ENCODE measurements around the gene USP32.
"Not testable (repeated sequence)": the region's sequence is repeated elsewhere in the genome, so short reads cannot be mapped to it uniquely, and the experiment has no call there.

Gene USP32

DNA sequence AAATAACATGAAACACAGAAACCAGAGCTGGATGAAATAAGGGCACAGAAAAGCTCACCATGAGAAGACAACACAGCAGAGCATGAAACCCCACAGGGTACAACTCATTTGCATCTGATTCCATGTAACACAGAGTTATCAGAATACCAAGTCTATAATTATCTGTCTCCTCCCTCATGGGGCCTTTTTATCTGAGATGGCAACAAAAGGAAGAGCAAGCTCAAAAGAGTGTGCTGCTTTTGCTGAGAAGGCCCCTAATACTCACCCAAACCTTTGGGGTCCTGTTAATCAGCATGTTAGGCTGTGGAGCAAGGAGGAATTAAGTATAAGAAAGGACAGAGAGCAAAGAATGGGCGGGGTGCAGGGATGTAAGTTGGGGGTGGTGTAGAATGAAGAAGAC is 205.6 kb downstream of the USP32 start:
- not testable (repeated sequence) for DNase-seq (ENCODE audit: low read depth in 1 of 2, low spot score in 1 of 2)

DNA sequence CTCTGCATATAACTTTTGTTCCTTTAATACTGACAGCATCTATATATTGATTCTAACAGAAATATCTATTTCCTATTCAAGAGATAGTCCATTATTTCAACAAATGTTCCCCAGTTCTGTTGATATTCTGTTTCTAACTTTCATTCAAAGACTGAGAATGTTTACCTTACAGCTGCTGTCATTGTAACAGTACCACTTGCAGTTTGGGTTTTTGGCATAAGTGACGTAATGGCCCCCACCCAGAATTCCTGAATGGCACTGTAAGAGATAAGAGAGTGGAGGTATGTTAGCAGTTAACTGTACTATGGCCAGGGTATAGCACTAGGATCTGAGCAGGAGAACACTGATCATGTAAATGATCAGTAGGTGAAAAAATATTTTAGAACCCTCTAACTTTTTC is 211.6 kb downstream of the USP32 start:
- DNase-seq (ENCODE audit: low read depth in 1 of 2, low spot score in 1 of 2), result not testable (repeated sequence)

DNA sequence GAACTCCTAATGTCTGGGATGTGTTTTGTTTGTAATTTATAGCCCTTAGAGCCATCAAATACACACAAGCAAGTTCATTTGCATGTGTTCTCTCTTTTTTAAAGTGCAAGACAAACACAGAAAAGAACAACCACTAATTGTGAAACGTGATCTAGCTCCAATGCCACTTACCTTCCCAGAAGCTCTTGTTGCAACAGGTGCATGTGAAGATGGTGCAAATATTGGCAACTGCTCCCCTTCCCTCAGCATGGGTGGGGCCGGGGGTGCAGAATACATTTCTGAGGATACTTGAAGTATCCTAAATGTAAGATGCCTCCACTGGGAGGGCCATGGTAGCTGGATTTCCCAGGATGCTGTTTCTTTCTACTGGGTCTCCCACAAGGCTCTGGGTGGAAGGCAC is 213.8 kb downstream of the USP32 start:
- not testable (repeated sequence) for DNase-seq (ENCODE audit: low read depth in 1 of 2, low spot score in 1 of 2)

GRCh38 chr17:60176763-60177162 is 215.2 kb downstream of the USP32 start:
- not testable (repeated sequence) for DNase-seq (ENCODE audit: low read depth in 1 of 2, low spot score in 1 of 2)

GRCh38 chr17:60174767-60175166 is 217.2 kb downstream of the USP32 start:
- not testable (repeated sequence) for DNase-seq (ENCODE audit: low read depth in 1 of 2, low spot score in 1 of 2)

DNA sequence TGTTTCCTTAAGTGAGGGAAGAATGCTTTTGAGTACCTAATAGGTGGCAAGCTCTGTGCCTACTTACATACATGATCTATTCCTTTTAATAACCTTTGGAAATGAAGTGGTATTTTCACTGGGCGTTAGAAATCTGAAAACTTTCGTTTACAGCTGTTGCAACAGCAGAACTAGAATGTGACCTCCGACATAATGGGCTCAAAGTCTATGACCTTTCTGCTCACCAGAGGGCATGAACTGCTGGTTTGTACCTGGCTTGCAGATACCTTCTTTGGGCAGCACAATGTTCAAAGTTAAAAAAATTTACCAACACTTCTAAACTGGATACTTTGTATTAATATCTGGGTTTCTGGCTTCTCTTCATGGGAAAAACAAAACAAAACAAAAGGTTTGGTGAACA is 217.9 kb downstream of the USP32 start:
- DNase-seq (ENCODE audit: low read depth in 1 of 2, low spot score in 1 of 2), result no peak

GRCh38 chr17:60173304-60173819 is 218.6 kb downstream of the USP32 start:
- DNase-seq (ENCODE audit: low read depth in 1 of 2, low spot score in 1 of 2), result no peak

- no peak for DNase-seq (ENCODE audit: low read depth in 1 of 2, low spot score in 1 of 2)
Observed at GRCh38 chr17:60171753-60172079, 220.2 kb downstream of the USP32 start.

- DNase-seq (ENCODE audit: low read depth in 1 of 2, low spot score in 1 of 2), result no peak
Observed at GRCh38 chr17:60170835-60171752, 220.8 kb downstream of the USP32 start.

- no peak for DNase-seq (ENCODE audit: low read depth in 1 of 2, low spot score in 1 of 2)
Observed at GRCh38 chr17:60169921-60170817, 221.8 kb downstream of the USP32 start.

DNA sequence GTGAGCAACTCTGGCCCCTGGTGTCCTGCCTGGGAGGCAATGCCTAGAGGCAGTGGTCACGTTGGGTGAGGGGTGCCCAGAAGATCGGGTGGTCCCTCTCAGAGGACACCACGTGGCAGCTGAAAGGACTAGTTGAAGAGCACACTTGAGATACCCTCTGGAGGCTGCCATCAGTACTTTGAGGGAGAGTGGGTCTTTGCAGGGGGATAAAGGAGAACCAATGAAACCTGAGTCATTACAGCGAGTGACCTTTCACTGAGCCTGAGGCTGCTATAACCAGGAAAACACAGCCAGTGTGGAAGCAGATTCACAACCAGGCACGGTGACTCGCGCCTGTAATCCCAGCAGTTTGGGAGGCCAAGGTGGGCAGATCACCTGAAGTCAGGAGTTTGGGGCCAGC is 223.3 kb downstream of the USP32 start:
- no peak for DNase-seq (ENCODE audit: low read depth in 1 of 2, low spot score in 1 of 2)

DNA sequence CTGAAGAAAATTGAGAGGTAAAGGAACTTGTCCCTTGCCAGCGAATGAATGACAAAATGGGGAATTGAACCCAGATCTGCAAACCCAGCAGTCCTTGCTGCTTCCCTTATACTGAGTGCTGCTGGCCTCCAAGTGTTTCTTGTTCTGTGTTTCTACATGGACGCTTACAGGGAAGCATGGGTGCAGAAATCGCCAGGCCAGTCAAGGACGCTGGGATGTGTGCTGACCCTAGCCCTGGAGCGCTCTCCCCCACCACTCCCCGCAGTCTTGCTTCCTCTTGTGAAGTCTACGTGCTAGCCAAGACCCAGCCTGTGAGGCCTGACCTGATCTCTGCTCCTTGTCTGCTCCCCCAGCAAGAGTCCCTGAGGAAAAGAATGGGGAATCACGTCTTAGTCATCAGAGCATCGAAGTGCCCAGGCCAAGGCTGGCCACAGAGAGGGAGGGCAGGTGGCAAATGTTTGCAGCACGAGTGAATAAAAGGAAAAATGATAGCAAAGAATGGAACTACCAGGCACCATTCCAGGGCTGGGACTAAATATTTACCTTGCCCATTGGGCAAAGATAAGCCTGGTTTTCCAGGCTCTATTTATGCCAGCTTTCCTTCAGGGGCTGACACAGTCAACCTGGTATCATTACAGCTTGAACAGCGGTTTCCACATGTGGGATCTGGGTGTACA is 224.7 kb downstream of the USP32 start:
- no peak for DNase-seq (ENCODE audit: low read depth in 1 of 2, low spot score in 1 of 2)

DNA sequence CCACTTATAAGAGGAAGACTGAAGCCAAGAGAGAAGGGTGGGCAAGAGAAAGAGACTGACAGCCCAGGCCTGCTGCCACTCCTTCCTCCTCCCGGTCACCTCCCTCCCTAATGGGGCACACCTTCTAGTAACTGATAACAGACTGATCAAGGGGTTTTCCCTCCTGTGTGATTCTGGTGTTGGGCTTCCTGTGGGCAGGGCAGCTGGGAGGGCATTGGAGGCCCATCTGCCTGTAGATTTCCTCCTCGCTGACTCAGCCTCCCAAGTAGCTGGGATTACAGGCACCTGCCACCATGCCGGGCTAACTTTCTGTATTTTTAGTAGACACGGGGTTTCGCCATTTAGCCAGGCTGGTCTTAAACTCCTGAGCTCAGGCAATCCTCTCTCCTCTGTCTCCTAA is 226.0 kb downstream of the USP32 start:
- no peak for DNase-seq (ENCODE audit: low read depth in 1 of 2, low spot score in 1 of 2)

GRCh38 chr17:60165223-60165622 is 226.7 kb downstream of the USP32 start:
- DNase-seq (ENCODE audit: low read depth in 1 of 2, low spot score in 1 of 2), result no peak

DNA sequence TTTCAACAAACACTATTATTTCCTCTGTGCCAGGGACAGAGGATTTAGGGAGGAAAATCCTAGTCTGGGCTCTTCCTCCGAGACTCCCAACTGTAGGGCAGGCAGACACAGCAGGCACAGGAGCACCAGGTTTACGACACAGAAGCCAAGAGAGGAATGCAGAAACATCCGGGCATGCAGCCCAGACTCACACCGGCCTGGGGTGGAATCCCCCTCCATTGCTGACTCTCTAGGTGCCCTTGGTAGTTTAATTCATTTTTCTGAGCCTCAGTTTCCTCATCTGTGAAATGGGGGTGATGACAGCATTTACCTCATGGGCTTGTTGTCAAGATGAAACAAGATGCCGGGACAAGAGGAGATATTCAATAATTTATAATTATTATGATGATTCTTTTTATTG is 227.2 kb downstream of the USP32 start:
- no peak for DNase-seq (ENCODE audit: low read depth in 1 of 2, low spot score in 1 of 2)

DNA sequence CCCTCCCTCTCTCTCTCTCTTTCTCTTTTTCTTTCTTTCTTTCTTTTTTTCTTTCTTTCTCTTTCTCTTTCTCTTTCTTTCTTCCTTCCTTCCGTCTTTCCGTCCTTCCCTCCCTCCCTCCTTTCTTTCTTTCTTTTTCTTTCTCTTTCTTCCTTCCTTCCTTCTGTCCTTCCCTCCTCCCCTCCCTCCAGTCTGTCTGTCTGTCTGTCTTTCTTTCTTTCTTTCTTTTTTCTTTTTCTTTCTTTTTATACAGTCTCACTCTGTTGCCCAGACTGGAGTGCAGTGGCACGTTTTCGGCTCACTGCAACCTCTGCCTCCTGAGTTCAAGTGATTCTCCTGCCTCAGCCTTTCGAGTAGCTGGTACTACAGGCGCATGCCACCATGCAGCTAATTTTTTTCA is 227.8 kb downstream of the USP32 start:
- no peak for DNase-seq (ENCODE audit: low read depth in 1 of 2, low spot score in 1 of 2)

GRCh38 chr17:60163108-60163784 is 228.7 kb downstream of the USP32 start:
- no peak for DNase-seq (ENCODE audit: low read depth in 1 of 2, low spot score in 1 of 2)

DNA sequence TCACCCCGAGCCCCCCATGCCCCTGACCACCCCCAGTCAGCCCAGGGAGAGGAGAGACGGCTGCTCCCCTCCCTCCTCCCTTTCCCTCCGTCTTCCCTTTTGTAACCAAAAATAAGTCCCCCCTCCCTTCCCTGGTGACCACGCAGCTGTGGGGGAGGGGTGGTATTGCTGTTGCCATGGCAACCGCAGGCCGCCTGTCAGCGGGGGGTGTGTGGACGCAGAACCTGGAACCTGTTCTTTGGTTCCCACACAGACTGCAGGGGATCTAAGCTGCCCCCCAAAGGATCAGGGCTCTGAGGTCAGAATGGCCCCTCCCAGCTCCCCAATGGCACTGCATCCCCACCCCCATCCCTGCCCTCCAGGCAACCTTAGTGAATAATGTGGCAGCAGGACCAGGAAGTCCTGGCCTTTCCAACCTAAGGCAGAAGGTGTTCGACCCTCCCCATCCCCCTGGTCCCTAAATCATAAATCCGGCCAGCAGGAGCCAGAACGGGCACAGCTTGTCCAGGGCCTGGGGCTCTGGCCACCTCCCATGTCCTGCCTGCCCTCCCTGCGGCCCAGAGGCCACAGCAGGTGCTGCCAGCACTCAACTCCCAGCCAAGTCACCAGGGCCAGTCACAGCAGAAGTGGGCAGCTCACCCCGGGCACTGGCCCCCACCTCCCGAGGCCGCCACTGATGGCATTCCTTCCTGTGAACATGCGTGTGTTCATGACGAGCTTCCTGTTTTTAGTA is 230.2 kb downstream of the USP32 start:
- DNase-seq (ENCODE audit: low read depth in 1 of 2, low spot score in 1 of 2), result no peak

- DNase-seq (ENCODE audit: low read depth in 1 of 2, low spot score in 1 of 2), result no peak
Observed at GRCh38 chr17:60160829-60161501, 231.0 kb downstream of the USP32 start.

GRCh38 chr17:60159479-60159866 is 232.5 kb downstream of the USP32 start:
- DNase-seq (ENCODE audit: low read depth in 1 of 2, low spot score in 1 of 2), result no peak
